GM23338 (cell line): ENCODE data around the gene MAP2K3. TPM values are rescaled to one million over a fixed set of nuclear protein-coding genes. Genes with fewer than 3 reads are reported as not detected.

Experiments used
- ATAC-seq: fragments of 200-7000 bp; cut with Tn5 transposase; 3 replicates; pipeline ENCODE4 v1.9.1; 2020
- DNase-seq: peaks from one replicate; pipeline ENCODE4 v3.0.0-alpha.2; 2015; ENCODE audit warnings: low spot score
- H2AFZ ChIP-seq: fragments of 200-600 bp; sonication (generic); 2 replicates; pipeline ENCODE4 v1.8.0; 2016; ENCODE audit warnings: antibody characterized with exemption, mild to moderate bottlenecking, moderate library complexity
- H3F3A ChIP-seq: fragments of 200-600 bp; sonication (generic); replicated peaks from 2 replicates; pipeline ENCODE4 v1.8.0; 2017; ENCODE audit warnings: antibody characterized with exemption, mixed run types, low read depth
- H3K27ac ChIP-seq: fragments of 200-600 bp; sonication (generic); 2 replicates; pipeline ENCODE4 v1.6.1; 2016; ENCODE audit warnings: low read depth
- H3K27me3 ChIP-seq: fragments of 200-600 bp; sonication (generic); 2 replicates; pipeline ENCODE4 v1.8.0; 2016; ENCODE audit warnings: mild to moderate bottlenecking, mixed run types, moderate library complexity; ENCODE audit not compliant: insufficient read depth
- H3K36me3 ChIP-seq: fragments of 200-600 bp; sonication (generic); 2 replicates; pipeline ENCODE4 v1.8.0; 2016; ENCODE audit warnings: mild to moderate bottlenecking; ENCODE audit not compliant: insufficient read depth
- H3K4me1 ChIP-seq: fragments of 200-600 bp; sonication (generic); 2 replicates; pipeline ENCODE4 v1.8.0; 2016; ENCODE audit warnings: mild to moderate bottlenecking, moderate library complexity; ENCODE audit not compliant: insufficient read depth
- H3K4me2 ChIP-seq: fragments of 200-600 bp; sonication (generic); 2 replicates; pipeline ENCODE4 v1.7.1; 2017; ENCODE audit warnings: mixed run types
- H3K4me3 ChIP-seq: fragments of 200-600 bp; sonication (generic); 2 replicates; pipeline ENCODE4 v1.6.1; 2016; ENCODE audit warnings: mixed run types
- H3K79me2 ChIP-seq: fragments of 200-600 bp; sonication (generic); replicated peaks from 2 replicates; pipeline ENCODE4 v1.8.0; 2017; ENCODE audit warnings: mild to moderate bottlenecking; ENCODE audit not compliant: insufficient read depth
- H3K9me2 ChIP-seq: fragments of 200-600 bp; sonication (generic); 2 replicates; pipeline ENCODE4 v1.8.0; 2017; ENCODE audit not compliant: insufficient read depth
- H4K20me1 ChIP-seq: fragments of 200-600 bp; sonication (generic); replicated peaks from 2 replicates; pipeline ENCODE4 v1.8.0; 2017; ENCODE audit warnings: mild to moderate bottlenecking; ENCODE audit not compliant: insufficient read depth
- H3K27ac Mint-ChIP-seq: 2 replicates; pipeline ENCODE4 v1.8.0; 2020; ENCODE audit warnings: inconsistent platforms, mild to moderate bottlenecking, moderate library complexity, mixed read lengths
- H3K27me3 Mint-ChIP-seq: 3 replicates; pipeline ENCODE4 v1.8.0; 2022; ENCODE audit warnings: low read depth, mild to moderate bottlenecking, moderate library complexity, mixed read lengths, inconsistent platforms; ENCODE audit not compliant: insufficient read depth, poor library complexity
- H3K36me3 Mint-ChIP-seq: 3 replicates; pipeline ENCODE4 v1.8.0; 2021; ENCODE audit warnings: low read depth, mild to moderate bottlenecking, inconsistent platforms, moderate library complexity, mixed read lengths
- H3K4me1 Mint-ChIP-seq: 3 replicates; pipeline ENCODE4 v1.8.0; 2020; ENCODE audit warnings: mild to moderate bottlenecking, inconsistent platforms, mixed read lengths
- H3K4me3 Mint-ChIP-seq: 3 replicates; pipeline ENCODE4 v1.8.0; 2021; ENCODE audit warnings: moderate library complexity, mild to moderate bottlenecking, inconsistent platforms, mixed read lengths
- H3K9me3 Mint-ChIP-seq: 3 replicates; pipeline ENCODE4 v1.8.0; 2020; ENCODE audit warnings: moderate library complexity, mild to moderate bottlenecking, inconsistent platforms, mixed read lengths
- ETS1 ChIP-seq: IDR thresholded peaks from 2 replicates; pipeline ENCODE4 v1.6.1; 2016; ENCODE audit warnings: antibody characterized with exemption
- JUNB ChIP-seq: IDR thresholded peaks from one replicate; pipeline ENCODE4 v1.6.1; 2016; ENCODE audit warnings: antibody characterized with exemption; ENCODE audit not compliant: unreplicated experiment
- NANOG ChIP-seq: IDR thresholded peaks from 2 replicates; pipeline ENCODE4 v1.6.1; 2016; ENCODE audit warnings: antibody characterized with exemption, borderline replicate concordance
- POLR2AphosphoS5 ChIP-seq: IDR thresholded peaks from 2 replicates; pipeline ENCODE4 v1.6.1; 2016; ENCODE audit warnings: antibody characterized with exemption, low read depth
- REST ChIP-seq: IDR thresholded peaks from one replicate; pipeline ENCODE4 v1.6.1; 2018; ENCODE audit warnings: antibody characterized with exemption; ENCODE audit not compliant: unreplicated experiment
- STAT1 ChIP-seq: IDR thresholded peaks from one replicate; pipeline ENCODE4 v1.6.1; 2016; ENCODE audit warnings: antibody characterized with exemption; ENCODE audit not compliant: unreplicated experiment
- ZNF114 ChIP-seq: fragments of 250-450 bp; sonication (Bioruptor Pico); IDR thresholded peaks from 2 replicates; pipeline ENCODE4 v1.5.0; 2020; ENCODE audit warnings: mild to moderate bottlenecking, moderate library complexity
- ZNF331 ChIP-seq: fragments of 250-450 bp; sonication (Bioruptor Pico); IDR thresholded peaks from 2 replicates; pipeline ENCODE4 v1.5.0; 2020; ENCODE audit warnings: low read depth, mild to moderate bottlenecking, moderate library complexity
- polyA plus RNA-seq: library from polyadenylated mRNA; unstranded; fragments of >200 nt; fragmentation: Nextera tagmentation; extraction: Ambion mirVana; gene quantifications from 2 replicates; pipeline ENCODE4 v1.2.1, GENCODE V29; 2016
- total RNA-seq: library from RNA; depleted of rRNA; stranded (reverse); fragments of >200 nt; shearing (Covaris generic); gene quantifications from 2 replicates; pipeline ENCODE4 v1.2.3, GENCODE V29; 2014

Gene MAP2K3
- total and polyA plus RNA-seq, 2 experiments from 2014 or later: 28.5 to 31.7 TPM

GRCh38 chr17:21252796-21253645 is 31.5 kb upstream of the MAP2K3 start, which contains the start of gene NATD1:
Gene NATD1 (minus strand): TSS chr17:21253410. CDS start chr17:21253264, 146 bp downstream.
- H3K27ac Mint-ChIP-seq: no peak within 1 kb of the TSS

DNA sequence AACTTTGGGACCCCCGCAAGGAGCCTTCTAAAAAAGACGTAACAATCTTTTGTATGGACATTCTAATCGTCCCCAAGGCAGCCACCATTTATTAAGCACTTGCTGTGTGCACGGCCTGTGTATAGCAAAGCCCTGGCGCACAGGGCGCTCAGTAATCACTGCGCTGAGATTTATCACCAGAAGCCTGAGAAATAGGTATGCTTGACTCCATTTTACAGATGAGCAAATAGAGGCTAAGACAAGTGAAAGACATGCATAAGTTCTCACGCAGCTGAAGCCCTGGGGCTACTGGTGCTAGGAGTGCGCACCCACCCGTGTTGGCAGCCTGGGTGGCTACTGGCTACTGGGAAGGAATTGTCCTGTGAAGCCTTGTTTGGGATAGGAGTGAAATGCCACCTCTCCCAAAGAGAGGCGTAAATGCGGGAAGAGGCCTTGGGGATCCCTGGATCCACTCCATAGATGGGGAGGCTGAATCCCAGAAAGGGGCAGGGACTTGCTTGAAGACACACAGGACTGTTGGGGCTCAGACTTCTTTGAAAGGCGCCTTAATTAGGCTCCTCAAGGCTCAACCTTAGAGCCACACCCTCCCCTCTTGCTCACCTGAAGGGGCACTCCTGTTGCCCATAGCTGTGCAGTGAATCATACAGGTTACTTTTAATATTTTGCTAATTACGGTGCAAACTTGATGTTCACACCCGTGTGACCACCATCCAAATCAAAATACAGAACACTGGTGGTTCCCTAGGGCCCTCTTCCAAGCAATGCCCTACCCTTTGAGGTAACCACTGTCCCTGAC is 30.7 kb upstream of the MAP2K3 start:
- DNase-seq (no peak), ATAC-seq (peak; percentile 5; the same call in 2 of the 3 replicates)
- Histone ChIP-seq H3K9me2 (no peaks in the 10 kb centered on the region), H3K36me3 (no peaks in the 10 kb centered on the region), H3K27me3 (peaks cover 5% of the 10 kb centered on the region; the same call in 1 of the 2 replicates), H3K4me1 (peaks cover 28% of the 10 kb centered on the region), H3K4me2 (peak overlapping the region; percentile 79), H3K79me2 (no peaks in the 10 kb centered on the region), H4K20me1 (no peaks in the 10 kb centered on the region), H3F3A (peaks cover 5% of the 10 kb centered on the region; the same call in 1 of the 2 replicates), H2AFZ (peak overlapping the region; percentile 87), H3K4me3 (peak overlapping the region; percentile 70), H3K27ac (no peak overlapping the region)
- H3K9me3 Mint-ChIP-seq: peaks cover 2% of the 10 kb centered on the region; the same call in 2 of the 3 replicates
- H3K4me3 Mint-ChIP-seq: peak overlapping the region; percentile 75
- H3K4me1 Mint-ChIP-seq: peaks cover 12% of the 10 kb centered on the region; the same call in 2 of the 3 replicates
- no peaks in the 10 kb centered on the region for H3K36me3 Mint-ChIP-seq
- H3K27ac Mint-ChIP-seq: no peak overlapping the region
- H3K27me3 Mint-ChIP-seq: peaks cover 19% of the 10 kb centered on the region
- TF ChIP-seq JUNB (no peak), POLR2AphosphoS5 (no peak), ZNF114 (CRISPR knock-in tag) (no peak), ZNF331 (CRISPR knock-in tag) (no peak)

More at GRCh38 chr17:21252796-21253645, 31.5 kb upstream of the MAP2K3 start, which contains the start of gene NATD1:
- Histone ChIP-seq H3K4me2 (peak within 1 kb of the TSS; percentile 84), H3F3A (peaks cover 5% of the 10 kb centered on the region; the same call in 1 of the 2 replicates), H3K4me1 (peaks cover 28% of the 10 kb centered on the region), H2AFZ (peak within 1 kb of the TSS; percentile 87), H3K4me3 (peak within 1 kb of the TSS; percentile 70), H3K9me2 (no peaks in the 10 kb centered on the region), H3K36me3 (no peaks in the 10 kb centered on the region), H3K27ac (no peak within 1 kb of the TSS), H4K20me1 (no peaks in the 10 kb centered on the region), H3K79me2 (no peaks in the 10 kb centered on the region), H3K27me3 (peaks cover 5% of the 10 kb centered on the region; the same call in 1 of the 2 replicates)
- H3K4me1 Mint-ChIP-seq: peaks cover 8% of the 10 kb centered on the region; the same call in 2 of the 3 replicates
- peaks cover 2% of the 10 kb centered on the region; the same call in 2 of the 3 replicates for H3K9me3 Mint-ChIP-seq
- no peaks in the 10 kb centered on the region for H3K36me3 Mint-ChIP-seq
- peak; percentile 97 for DNase-seq
- ATAC-seq: peak; percentile 68
- no peak for TF ChIP-seq ZNF114 (CRISPR knock-in tag)
- TF ChIP-seq NANOG: no peak
- no peak for TF ChIP-seq STAT1
- H3K4me3 Mint-ChIP-seq: peak within 1 kb of the TSS; percentile 75
- peaks cover 18% of the 10 kb centered on the region for H3K27me3 Mint-ChIP-seq

DNA sequence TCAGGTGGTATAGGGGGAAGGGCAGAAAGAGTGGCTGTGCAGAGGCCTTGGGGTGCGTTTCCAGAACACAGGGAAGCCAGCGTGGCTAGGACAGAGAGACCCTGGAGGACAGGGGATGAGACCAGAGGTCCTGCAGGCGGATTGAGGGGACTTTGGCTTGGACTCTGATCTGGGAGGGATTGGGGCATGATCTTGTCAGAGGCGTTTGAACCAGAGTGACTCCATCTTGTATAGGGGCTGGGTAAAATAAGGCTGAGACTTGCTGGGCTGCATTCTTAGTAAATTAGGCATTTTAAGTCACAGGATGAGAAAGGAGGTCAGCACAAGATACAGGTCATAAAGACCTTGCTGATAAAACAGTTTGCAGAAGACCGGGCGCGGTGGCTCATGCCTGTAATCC is 25.9 kb upstream of the MAP2K3 start:
- no peak overlapping the region for H3K4me2 ChIP-seq
- Mint-ChIP-seq H3K4me3 (no peak overlapping the region), H3K27me3 (peaks cover 8% of the 10 kb centered on the region), H3K4me1 (peaks cover 11% of the 10 kb centered on the region; the same call in 2 of the 3 replicates), H3K9me3 (peaks cover 2% of the 10 kb centered on the region; the same call in 2 of the 3 replicates), H3K36me3 (no peaks in the 10 kb centered on the region), H3K27ac (no peak overlapping the region)
- ATAC-seq (no peak), DNase-seq (no peak)
- no peaks in the 10 kb centered on the region for H3K27me3 ChIP-seq
- H3K4me1 ChIP-seq: peaks cover 25% of the 10 kb centered on the region
- no peaks in the 10 kb centered on the region for H3K36me3 ChIP-seq
- no peaks in the 10 kb centered on the region for H3K79me2 ChIP-seq
- no peak overlapping the region for H3K4me3 ChIP-seq
- no peaks in the 10 kb centered on the region for H3K9me2 ChIP-seq
- no peaks in the 10 kb centered on the region for H4K20me1 ChIP-seq
- H2AFZ ChIP-seq: no peak overlapping the region
- H3K27ac ChIP-seq: no peak overlapping the region
- peaks cover 5% of the 10 kb centered on the region; the same call in 1 of the 2 replicates for H3F3A ChIP-seq
- TF ChIP-seq ETS1: no peak
- TF ChIP-seq STAT1: no peak
- TF ChIP-seq POLR2AphosphoS5: no peak
- TF ChIP-seq REST: no peak
